ENCODE results near the gene FAM8A1. TPM values are rescaled to one million over a fixed set of nuclear protein-coding genes. Genes with fewer than 3 reads are reported as not detected.
"Not testable (repeated sequence)": the region's sequence is repeated elsewhere in the genome, so short reads cannot be mapped to it uniquely, and the experiment has no call there.

Gene FAM8A1
- total RNA-seq, 3 donors from 2014 or later: 35.1 to 49.2 (median 44.0) TPM

- intact Hi-C loops (cut with DNase I, micrococcal nuclease): no loop called here
- H3K4me1 ChIP-seq (ENCODE audit: low read depth): no peaks in the 10 kb centered on the region
- H3K36me3 ChIP-seq (ENCODE audit: low read depth): no peaks in the 10 kb centered on the region
- ATAC-seq (no peak), DNase-seq (no peak)
- TF ChIP-seq, protein P1, sequence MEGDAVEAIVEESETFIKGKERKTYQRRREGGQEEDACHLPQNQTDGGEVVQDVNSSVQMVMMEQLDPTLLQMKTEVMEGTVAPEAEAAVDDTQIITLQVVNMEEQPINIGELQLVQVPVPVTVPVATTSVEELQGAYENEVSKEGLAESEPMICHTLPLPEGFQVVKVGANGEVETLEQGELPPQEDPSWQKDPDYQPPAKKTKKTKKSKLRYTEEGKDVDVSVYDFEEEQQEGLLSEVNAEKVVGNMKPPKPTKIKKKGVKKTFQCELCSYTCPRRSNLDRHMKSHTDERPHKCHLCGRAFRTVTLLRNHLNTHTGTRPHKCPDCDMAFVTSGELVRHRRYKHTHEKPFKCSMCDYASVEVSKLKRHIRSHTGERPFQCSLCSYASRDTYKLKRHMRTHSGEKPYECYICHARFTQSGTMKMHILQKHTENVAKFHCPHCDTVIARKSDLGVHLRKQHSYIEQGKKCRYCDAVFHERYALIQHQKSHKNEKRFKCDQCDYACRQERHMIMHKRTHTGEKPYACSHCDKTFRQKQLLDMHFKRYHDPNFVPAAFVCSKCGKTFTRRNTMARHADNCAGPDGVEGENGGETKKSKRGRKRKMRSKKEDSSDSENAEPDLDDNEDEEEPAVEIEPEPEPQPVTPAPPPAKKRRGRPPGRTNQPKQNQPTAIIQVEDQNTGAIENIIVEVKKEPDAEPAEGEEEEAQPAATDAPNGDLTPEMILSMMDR (IDR thresholded peaks at IDR 0.05): no peak
- no peak overlapping the region for H3K4me3 ChIP-seq
- H3K9me3 ChIP-seq: peaks cover 24% of the 10 kb centered on the region
Measured at GRCh38 chr6:17565399-17565798, 34.7 kb upstream of the FAM8A1 start.

DNA sequence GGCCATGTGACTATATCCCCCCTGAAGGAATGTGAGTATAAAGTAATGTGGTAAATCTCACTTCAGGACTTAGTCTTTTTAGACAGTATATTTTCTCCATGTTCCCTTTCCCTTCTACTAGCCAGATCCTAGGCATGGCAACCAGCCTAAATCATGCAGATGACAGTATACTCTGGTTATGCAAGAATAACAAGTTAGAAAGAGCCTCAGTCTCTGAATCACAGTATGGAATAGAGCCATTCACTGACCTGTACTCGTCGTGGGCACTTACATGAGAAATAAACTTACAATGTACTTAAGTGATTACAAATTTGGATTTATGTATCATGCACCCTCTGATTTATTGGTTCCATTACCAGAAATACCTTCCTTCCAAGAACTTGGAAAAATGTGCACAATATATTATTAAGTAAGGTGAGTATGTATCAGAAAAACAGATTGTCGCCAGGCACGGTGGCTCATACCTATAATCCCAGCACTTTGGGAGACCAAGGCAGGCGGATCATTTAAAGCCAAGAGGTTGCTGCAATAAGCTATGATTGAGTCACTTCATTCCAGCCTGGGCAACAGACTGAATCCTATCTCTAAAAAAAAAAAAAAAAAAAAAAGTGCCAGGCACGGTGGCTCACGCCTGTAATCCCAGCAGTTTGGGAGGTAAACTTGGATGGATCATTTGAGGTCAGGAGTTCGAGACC, 25.1 kb upstream of the FAM8A1 start:
- intact Hi-C loops (cut with DNase I, micrococcal nuclease): no loop called here
- ATAC-seq (no peak), DNase-seq (no peak)

GRCh38 chr6:17577059-17577458, 23.0 kb upstream of the FAM8A1 start:
- intact Hi-C loops (cut with DNase I, micrococcal nuclease): no loop called here
- ATAC-seq: no peak
- no peak overlapping the region for H3K4me3 ChIP-seq
- TF ChIP-seq, protein P1 (IDR thresholded peaks at IDR 0.05): no peak
- DNase-seq: no peak
- H3K4me1 ChIP-seq (ENCODE audit: low read depth): no peaks in the 10 kb centered on the region
- no peaks in the 10 kb centered on the region for H3K36me3 ChIP-seq (ENCODE audit: low read depth)
- peaks cover 7% of the 10 kb centered on the region for H3K9me3 ChIP-seq

More for the DNA sequence above, 25.1 kb upstream of the FAM8A1 start:
- TF ChIP-seq, protein P1 (IDR thresholded peaks at IDR 0.05): no peak
- Histone ChIP-seq H3K4me1 (ENCODE audit: low read depth) (no peaks in the 10 kb centered on the region), H3K4me3 (no peak overlapping the region), H3K9me3 (peaks cover 7% of the 10 kb centered on the region), H3K36me3 (ENCODE audit: low read depth) (no peaks in the 10 kb centered on the region)

GRCh38 chr6:17580518-17581048, 19.5 kb upstream of the FAM8A1 start:
- peak; percentile 75 for ATAC-seq
- intact Hi-C loops (cut with DNase I, micrococcal nuclease): loop anchor here (5.0 to 10.0 kb wide), 3 partner anchors 186 to 423 kb away; partner anchors contain the start of genes CAP2 (in 1 of the 2) and RBM24 (in 1 of the 2)
- peaks cover 7% of the 10 kb centered on the region for H3K9me3 ChIP-seq
- peaks cover 8% of the 10 kb centered on the region for H3K4me1 ChIP-seq (ENCODE audit: low read depth)
- peak in 2 of 3 donors; percentile 37 to 65 for DNase-seq
- no peaks in the 10 kb centered on the region for H3K36me3 ChIP-seq (ENCODE audit: low read depth)
- peak overlapping the region; percentile 7 for H3K4me3 ChIP-seq
- TF ChIP-seq, protein P1 (IDR thresholded peaks at IDR 0.05): no peak

GRCh38 chr6:17581282-17581681, 18.8 kb upstream of the FAM8A1 start:
- not testable (repeated sequence) for H3K9me3 ChIP-seq, H3K4me3 ChIP-seq
- intact Hi-C loops (cut with DNase I, micrococcal nuclease): loop anchor here (5.0 to 10.0 kb wide), 3 partner anchors 186 to 424 kb away; partner anchors contain the start of genes CAP2 (in 1 of the 2) and RBM24 (in 1 of the 2)

GRCh38 chr6:17583811-17584210, 16.3 kb upstream of the FAM8A1 start:
- H3K4me3 ChIP-seq: no peak overlapping the region
- intact Hi-C loops (cut with DNase I, micrococcal nuclease): loop anchor here (5.0 to 10.0 kb wide), 3 partner anchors 189 to 427 kb away; partner anchors contain the start of genes CAP2 (in 1 of the 2) and RBM24 (in 1 of the 2)
- no peaks in the 10 kb centered on the region for H3K9me3 ChIP-seq
- H3K36me3 ChIP-seq (ENCODE audit: low read depth): no peaks in the 10 kb centered on the region
- ATAC-seq: no peak
- H3K4me1 ChIP-seq (ENCODE audit: low read depth): peaks cover 25% of the 10 kb centered on the region
- no peak for DNase-seq
- TF ChIP-seq, protein P1 (IDR thresholded peaks at IDR 0.05): no peak

More at GRCh38 chr6:17581282-17581681, 18.8 kb upstream of the FAM8A1 start:
- ATAC-seq; DNase-seq; H3K36me3 ChIP-seq (ENCODE audit: low read depth): not testable (repeated sequence)
- peaks cover 12% of the 10 kb centered on the region for H3K4me1 ChIP-seq (ENCODE audit: low read depth)

Data from mucosa of descending colon (tissue), 3 donors.